H1 (cell line): ENCODE results near the gene GIT1. TPM values are rescaled to one million over a fixed set of nuclear protein-coding genes. Genes with fewer than 3 reads are reported as not detected.

Experiments used
- EZH2 ChIP-seq: fragments of 200-600 bp; sonication (generic); IDR thresholded peaks from 2 replicates; pipeline ENCODE4 v1.7.1; 2012; ENCODE audit warnings: low read depth, mild to moderate bottlenecking, moderate library complexity, low read length, inconsistent platforms; ENCODE audit not compliant: severe bottlenecking
- KDM4A ChIP-seq: IDR thresholded peaks from one replicate; pipeline ENCODE4 v1.7.1; 2012; ENCODE audit warnings: low read depth, mild to moderate bottlenecking, moderate library complexity, low read length, inconsistent platforms; ENCODE audit not compliant: severe bottlenecking
- TAF1 ChIP-seq: IDR thresholded peaks from 2 replicates; pipeline ENCODE4 v1.6.1; 2011; ENCODE audit warnings: mild to moderate bottlenecking, low read depth, low read length
- polyA plus RNA-seq, 7 experiments: library from polyadenylated mRNA; depleted of rRNA in 3 of 7; stranded (reverse) in 5 of 7; unstranded in 2 of 7; fragments of >200 nt in 5 of 7; fragments of 200-250 nt in 2 of 7; gene quantifications; 1 replicate in 5 of 7; 2 replicates in 1 of 7; 4 replicates in 1 of 7; pipeline versions ENCODE4 v1.2.1 to v1.2.3, GENCODE V29; 2011 to 2013; ENCODE audit warnings: missing spikeins in 2 of 7, mixed read lengths in 2 of 7
- total RNA-seq: library from RNA; stranded (reverse); fragmentation: NEBNext Ultra II Directional; extraction: Animal tissue kit (Norgen Biotek cat#: 25700); gene quantifications from 2 replicates; pipeline ENCODE4 v1.2.1, GENCODE V29; 2021

GIT1 gene
- total and polyA plus RNA-seq, 2 of the 8 experiments (the other 6 are each of a cell fraction or from before 2014, with no cell fraction given): 62.4 to 63.0 TPM

DNA sequence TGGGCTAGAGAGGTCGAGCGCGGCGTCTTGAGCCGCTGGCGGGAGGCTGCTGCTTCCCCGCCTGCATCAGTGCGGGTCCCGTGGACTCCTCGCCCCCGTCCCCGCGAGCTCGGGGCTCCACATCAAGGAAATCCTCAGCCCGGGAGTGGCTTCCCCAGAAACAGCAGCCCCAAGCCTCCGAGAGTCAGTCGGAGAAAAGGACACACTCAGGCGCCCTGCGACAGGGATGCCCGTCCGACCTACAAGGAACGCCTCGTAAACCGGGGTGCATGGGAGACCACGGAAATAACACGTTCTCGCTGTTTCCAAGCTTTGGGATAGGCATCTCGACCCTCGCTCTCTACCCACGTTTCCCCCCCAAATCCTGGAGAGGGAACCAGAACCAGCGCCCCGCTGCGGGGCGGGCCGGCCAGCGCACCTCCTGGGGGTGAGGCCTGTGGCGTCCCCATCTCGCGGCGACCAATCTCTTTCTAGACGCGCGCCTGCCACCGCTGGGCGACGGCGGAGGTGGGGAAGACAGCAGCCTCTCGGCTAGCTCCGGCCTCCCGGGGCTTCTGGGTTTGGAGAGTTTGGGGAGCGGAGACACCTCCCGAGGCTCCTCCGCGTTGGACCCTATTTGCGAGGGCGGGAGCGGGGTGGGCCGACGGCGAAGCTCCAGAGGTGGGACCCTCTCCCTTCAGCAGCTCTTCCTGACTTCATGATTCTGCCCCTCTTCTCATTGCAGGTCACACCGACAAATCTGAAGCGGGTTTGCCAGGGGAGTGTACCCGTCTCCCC lies 21.7 kb downstream of the GIT1 start (continued):
- TF ChIP-seq EZH2: peak; percentile 46
- 0 out of 2 replicates have a peak, but pooled peaks have one; percentile 2 for TF ChIP-seq TAF1
- peak; percentile 45 for TF ChIP-seq KDM4A
